SK-N-SH treated with all-trans-retinoic acid at 6 μM for 48 hours (cell line): Measurements from ENCODE around the gene RAPH1.

Experiments used
- ATAC-seq: fragments of 200-7000 bp; cut with Tn5 transposase; 3 replicates; pipeline ENCODE4 v1.9.1; 2020; ENCODE audit warnings: mild to moderate bottlenecking, moderate library complexity
- ARNTL ChIP-seq: fragments of 450-650 bp; formaldehyde crosslinking; IDR thresholded peaks from 2 replicates; pipeline ENCODE4 v1.5.0; 2020; ENCODE audit warnings: low read depth, mild to moderate bottlenecking, moderate library complexity, borderline replicate concordance
- BACH2 ChIP-seq: fragments of 250-450 bp; sonication (Bioruptor Pico); IDR thresholded peaks from 2 replicates; pipeline ENCODE4 v1.9.0; 2021; ENCODE audit warnings: mild to moderate bottlenecking, borderline replicate concordance
- CREB5 ChIP-seq: fragments of 250-450 bp; sonication (Bioruptor Pico); IDR thresholded peaks from 2 replicates; pipeline ENCODE4 v1.5.1; 2020; ENCODE audit warnings: low read depth, mild to moderate bottlenecking, moderate library complexity
- CSDC2 ChIP-seq: fragments of 250-450 bp; sonication (Bioruptor Pico); IDR thresholded peaks from 2 replicates; pipeline ENCODE4 v1.5.0; 2020; ENCODE audit warnings: mild to moderate bottlenecking, moderate library complexity
- CSRNP3 ChIP-seq: fragments of 250-450 bp; sonication (Bioruptor Pico); IDR thresholded peaks from 2 replicates; pipeline ENCODE4 v1.5.1; 2021; ENCODE audit warnings: mild to moderate bottlenecking, moderate library complexity
- ESRRG ChIP-seq: fragments of 250-450 bp; sonication (Bioruptor Pico); IDR thresholded peaks from 2 replicates; pipeline ENCODE4 v1.6.1; 2021; ENCODE audit warnings: mild to moderate bottlenecking
- GLIS3 ChIP-seq: fragments of 250-450 bp; sonication (Bioruptor Pico); IDR thresholded peaks from 2 replicates; pipeline ENCODE4 v1.5.0; 2020; ENCODE audit warnings: mild to moderate bottlenecking, moderate library complexity
- ISL1 ChIP-seq: fragments of 250-450 bp; sonication (Bioruptor Pico); IDR thresholded peaks from 2 replicates; pipeline ENCODE4 v2.1.2; 2022; ENCODE audit warnings: mild to moderate bottlenecking, moderate library complexity
- OSR1 ChIP-seq: fragments of 250-450 bp; sonication (Bioruptor Pico); IDR thresholded peaks from 2 replicates; pipeline ENCODE4 v1.8.0; 2022; ENCODE audit warnings: moderate library complexity, mild to moderate bottlenecking, inconsistent platforms
- PATZ1 ChIP-seq: fragments of 250-450 bp; sonication (Bioruptor Pico); IDR thresholded peaks from 2 replicates; pipeline ENCODE4 v1.8.0; 2020; ENCODE audit warnings: mild to moderate bottlenecking, moderate library complexity, borderline replicate concordance
- PPARA ChIP-seq: fragments of 250-450 bp; sonication (Bioruptor Pico); IDR thresholded peaks from 2 replicates; pipeline ENCODE4 v1.5.0; 2020; ENCODE audit warnings: mild to moderate bottlenecking, borderline replicate concordance
- SNAI2 ChIP-seq: fragments of 250-450 bp; sonication (Bioruptor Pico); IDR thresholded peaks from 2 replicates; pipeline ENCODE4 v1.5.0; 2020; ENCODE audit warnings: mild to moderate bottlenecking, moderate library complexity
- TCF4 ChIP-seq: fragments of 250-450 bp; sonication (Bioruptor Pico); IDR thresholded peaks from 2 replicates; pipeline ENCODE4 v1.8.0; 2021; ENCODE audit warnings: mild to moderate bottlenecking, moderate library complexity, borderline replicate concordance
- TOX ChIP-seq: fragments of 250-450 bp; sonication (Bioruptor Pico); IDR thresholded peaks from 2 replicates; pipeline ENCODE4 v1.8.0; 2021; ENCODE audit warnings: mild to moderate bottlenecking, moderate library complexity, borderline replicate concordance
- ZC3H10 ChIP-seq: fragments of 250-450 bp; sonication (Bioruptor Pico); IDR thresholded peaks from 2 replicates; pipeline ENCODE4 v1.5.1; 2021; ENCODE audit warnings: mild to moderate bottlenecking, moderate library complexity
- ZFP3 ChIP-seq: fragments of 250-450 bp; sonication (Bioruptor Pico); IDR thresholded peaks from 2 replicates; pipeline ENCODE4 v1.5.0; 2020; ENCODE audit warnings: mild to moderate bottlenecking, moderate library complexity
- ZFP30 ChIP-seq: fragments of 450-650 bp; formaldehyde crosslinking; IDR thresholded peaks from 2 replicates; pipeline ENCODE4 v1.5.0; 2022; ENCODE audit warnings: mild to moderate bottlenecking, moderate library complexity
- ZNF565 ChIP-seq: fragments of 450-650 bp; formaldehyde crosslinking; conservative IDR thresholded peaks from 2 replicates; pipeline ENCODE4 v1.5.0; 2020; ENCODE audit warnings: low read depth, mild to moderate bottlenecking, moderate library complexity
- ZNF70 ChIP-seq: fragments of 450-650 bp; formaldehyde crosslinking; IDR thresholded peaks from 2 replicates; pipeline ENCODE4 v1.5.0; 2020; ENCODE audit warnings: mild to moderate bottlenecking, moderate library complexity
- ZNF8 ChIP-seq: fragments of 450-650 bp; formaldehyde crosslinking; IDR thresholded peaks from 2 replicates; pipeline ENCODE4 v1.5.0; 2020; ENCODE audit warnings: mild to moderate bottlenecking, moderate library complexity
- TF ChIP-seq, protein P1 (sequence below): fragments of 250-450 bp; sonication (Bioruptor Pico); IDR thresholded peaks from 2 replicates; pipeline ENCODE4 v1.8.0; 2021; ENCODE audit warnings: low read depth, mild to moderate bottlenecking, moderate library complexity, borderline replicate concordance

The RAPH1 gene

DNA sequence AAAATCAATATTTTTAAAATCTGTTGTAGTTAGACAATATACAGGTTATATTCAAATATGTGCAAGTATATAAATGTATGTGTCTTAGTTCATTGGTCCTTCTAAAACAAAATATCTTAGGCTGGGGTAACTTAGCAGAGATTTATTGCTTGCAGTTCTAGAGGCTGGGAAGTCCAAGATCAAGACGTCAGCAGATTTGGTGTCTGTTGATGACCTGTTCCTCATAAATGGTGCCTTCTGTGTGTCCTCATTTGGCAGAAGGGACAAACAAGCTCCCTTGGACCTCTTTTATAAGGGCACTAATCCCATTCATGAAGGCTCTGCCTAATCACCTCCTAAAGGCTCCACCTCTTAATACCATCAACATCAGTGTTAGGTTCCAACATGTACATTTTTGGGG, 175.7 kb downstream of the RAPH1 start:
- no peak for ATAC-seq
- TF ChIP-seq TCF4 (CRISPR knock-in tag), result no peak
- TF ChIP-seq OSR1 (CRISPR knock-in tag), result no peak
- TF ChIP-seq PPARA, result no peak
- TF ChIP-seq CSDC2 (CRISPR knock-in tag), result no peak
- TF ChIP-seq ZFP3 (CRISPR knock-in tag), result no peak
- no peak for TF ChIP-seq ISL1 (CRISPR knock-in tag)
- no peak for TF ChIP-seq ESRRG (CRISPR knock-in tag)
- no peak for TF ChIP-seq CSRNP3 (CRISPR knock-in tag)
- TF ChIP-seq, protein P1, sequence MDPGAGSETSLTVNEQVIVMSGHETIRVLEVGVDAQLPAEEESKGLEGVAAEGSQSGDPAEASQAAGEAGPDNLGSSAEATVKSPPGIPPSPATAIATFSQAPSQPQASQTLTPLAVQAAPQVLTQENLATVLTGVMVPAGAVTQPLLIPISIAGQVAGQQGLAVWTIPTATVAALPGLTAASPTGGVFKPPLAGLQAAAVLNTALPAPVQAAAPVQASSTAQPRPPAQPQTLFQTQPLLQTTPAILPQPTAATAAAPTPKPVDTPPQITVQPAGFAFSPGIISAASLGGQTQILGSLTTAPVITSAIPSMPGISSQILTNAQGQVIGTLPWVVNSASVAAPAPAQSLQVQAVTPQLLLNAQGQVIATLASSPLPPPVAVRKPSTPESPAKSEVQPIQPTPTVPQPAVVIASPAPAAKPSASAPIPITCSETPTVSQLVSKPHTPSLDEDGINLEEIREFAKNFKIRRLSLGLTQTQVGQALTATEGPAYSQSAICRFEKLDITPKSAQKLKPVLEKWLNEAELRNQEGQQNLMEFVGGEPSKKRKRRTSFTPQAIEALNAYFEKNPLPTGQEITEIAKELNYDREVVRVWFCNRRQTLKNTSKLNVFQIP (CRISPR knock-in tag), result no peak
- no peak for TF ChIP-seq ZFP30 (CRISPR knock-in tag)
- no peak for TF ChIP-seq CREB5 (CRISPR knock-in tag)
- no peak for TF ChIP-seq ARNTL (CRISPR knock-in tag)
- no peak for TF ChIP-seq SNAI2
- TF ChIP-seq PATZ1 (CRISPR knock-in tag), result no peak
- TF ChIP-seq ZNF8, result no peak
- no peak for TF ChIP-seq ZNF70 (CRISPR knock-in tag)
- TF ChIP-seq ZC3H10 (CRISPR knock-in tag), result no peak
- TF ChIP-seq ZNF565 (CRISPR knock-in tag), result no peak
- no peak for TF ChIP-seq GLIS3 (CRISPR knock-in tag)

DNA sequence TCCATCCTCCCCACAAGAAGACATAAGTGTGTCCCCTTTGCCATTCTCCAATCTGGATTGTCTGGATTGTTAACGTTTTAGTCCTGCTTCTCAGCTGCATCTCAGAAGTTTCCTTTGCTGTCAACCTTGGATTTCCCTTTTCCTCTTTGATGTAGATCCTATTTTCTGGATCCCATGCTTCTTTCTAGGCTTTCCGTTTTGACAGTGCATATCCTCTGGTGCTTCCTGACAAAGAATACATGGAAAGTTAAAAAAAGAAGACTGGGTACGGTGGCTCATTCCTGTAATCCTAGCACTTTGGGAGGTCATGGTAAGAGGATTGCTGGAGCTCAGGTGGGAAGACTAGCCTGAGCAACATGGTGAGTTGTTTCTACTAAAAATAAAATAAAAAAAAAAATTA, 180.1 kb downstream of the RAPH1 start:
- ATAC-seq, result no peak
- TF ChIP-seq ZNF70 (CRISPR knock-in tag) (no peak), TOX (CRISPR knock-in tag) (no peak), CSRNP3 (CRISPR knock-in tag) (no peak), ZFP30 (CRISPR knock-in tag) (no peak), CSDC2 (CRISPR knock-in tag) (no peak), ZNF8 (no peak), SNAI2 (no peak), PPARA (no peak), PATZ1 (CRISPR knock-in tag) (no peak), BACH2 (CRISPR knock-in tag) (no peak)
- TF ChIP-seq, protein P1 (CRISPR knock-in tag), result no peak
